HG03354 (cell line): ENCODE data around the gene ATP6V0E2.
"Not testable (repeated sequence)": the region's sequence is repeated elsewhere in the genome, so short reads cannot be mapped to it uniquely, and the experiment has no call there.

ENCODE experiments used
- ATAC-seq: cut with Tn5 transposase; IDR thresholded peaks from one replicate; pipeline ENCODE4 v1.9.1; 2021; ENCODE audit warnings: mild to moderate bottlenecking; ENCODE audit not compliant: unreplicated experiment, poor library complexity, severe bottlenecking

The ATP6V0E2 gene

DNA sequence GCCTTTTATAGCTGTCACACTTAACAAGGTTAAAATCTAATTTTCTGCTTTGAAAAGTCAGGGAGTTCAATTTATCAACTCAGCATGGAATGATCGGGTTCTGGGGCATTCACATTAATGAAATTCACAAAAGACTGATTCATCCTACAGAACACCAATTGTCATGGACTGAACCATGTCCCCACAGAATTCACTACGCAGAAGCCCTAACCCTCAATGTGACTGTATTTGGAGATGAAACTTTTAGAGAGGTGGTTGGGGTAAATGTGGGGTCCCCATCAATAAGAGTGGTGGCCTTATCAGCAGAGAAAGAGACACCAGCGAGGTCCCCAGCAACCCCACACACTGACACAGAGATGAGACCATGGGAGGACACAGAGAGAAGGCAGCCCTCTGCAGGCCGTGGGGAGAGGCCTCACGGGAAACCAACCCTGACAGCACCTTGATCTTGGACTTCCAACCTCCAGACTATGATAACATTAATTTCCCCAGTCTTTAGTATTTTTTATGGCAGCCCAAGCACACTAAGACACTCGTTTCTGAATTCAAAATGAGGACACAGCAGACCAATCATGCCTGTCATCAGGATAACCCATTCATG lies 34.1 kb downstream of the ATP6V0E2 start:
- not testable (repeated sequence) for ATAC-seq

DNA sequence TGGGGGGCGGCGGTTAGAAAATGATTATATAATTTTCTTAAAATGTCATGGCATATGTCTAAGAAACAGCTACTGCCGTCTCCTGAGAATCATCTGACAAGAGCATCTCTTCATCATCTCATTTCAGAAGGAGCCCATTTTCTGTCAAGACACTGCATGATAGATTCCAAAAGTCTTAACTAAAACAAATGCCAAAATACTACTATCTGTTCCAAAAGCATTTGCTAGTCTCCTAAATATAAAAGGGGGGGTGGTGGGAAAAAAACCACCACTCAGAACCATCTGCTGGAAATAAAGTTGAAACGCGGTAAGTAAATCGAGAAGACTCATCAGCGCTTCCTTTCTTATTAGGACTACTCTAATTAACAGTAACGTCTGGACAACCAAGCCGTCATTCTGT lies 36.5 kb downstream of the ATP6V0E2 start:
- ATAC-seq = not testable (repeated sequence)

- ATAC-seq = not testable (repeated sequence)
These were observed 38.4 kb downstream of the ATP6V0E2 start for GRCh38 chr7:149912126-149912525.

DNA sequence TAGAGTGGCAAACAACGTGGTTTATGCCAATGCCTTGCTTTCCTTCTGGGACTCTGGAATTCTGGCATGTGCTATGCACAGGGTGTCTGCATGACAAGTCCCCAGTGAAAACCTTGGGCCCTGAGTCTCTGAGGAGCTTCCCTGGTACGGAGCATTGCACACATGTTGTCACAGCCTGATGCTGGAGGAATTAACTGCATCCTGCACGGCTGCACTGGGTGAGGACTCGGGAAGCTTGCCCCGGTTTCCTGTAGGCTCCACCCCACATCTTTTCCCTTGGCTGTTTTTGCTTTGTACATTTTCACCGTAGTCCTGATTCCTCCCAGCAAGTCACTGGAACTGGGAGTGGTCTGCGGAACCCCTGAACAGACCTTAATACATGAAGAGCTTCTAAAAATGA lies 52.6 kb downstream of the ATP6V0E2 start:
- ATAC-seq = not testable (repeated sequence)
